ENCODE results near the gene CLDN7.

DNA sequence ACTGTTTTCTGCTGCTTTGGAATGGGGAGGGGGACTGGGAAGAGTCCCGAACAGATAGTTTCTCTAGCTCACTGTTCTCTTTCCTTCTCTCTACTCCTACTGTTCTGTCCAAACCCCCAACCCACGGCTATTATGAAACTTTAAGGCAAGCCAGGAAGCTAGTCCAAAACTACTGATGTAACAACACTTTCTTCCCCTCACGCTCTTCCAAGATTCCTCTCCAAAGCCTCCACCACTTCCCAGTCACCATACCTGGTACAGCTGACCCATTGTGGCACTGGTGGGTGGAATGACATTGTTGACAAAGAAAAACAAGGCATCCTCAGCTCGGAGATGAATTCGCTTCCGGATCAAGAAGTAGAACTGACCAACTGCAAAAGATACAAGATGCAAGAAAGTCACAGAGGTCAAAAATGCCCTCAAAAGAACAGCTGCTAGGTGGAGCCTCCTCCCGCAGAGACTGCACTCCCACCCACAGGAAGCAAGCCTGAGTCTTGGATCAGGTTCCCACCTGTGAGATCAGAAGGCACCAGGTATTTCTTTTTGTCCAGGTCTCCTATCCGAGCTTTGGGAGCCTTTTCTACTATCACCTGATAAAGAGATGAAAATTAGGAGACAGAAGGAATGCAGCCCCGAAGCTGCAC lies 21.1 kb downstream of the CLDN7 start:
- no peak for TF ChIP-seq POLR2A (IDR thresholded peaks at IDR 0.05; ENCODE audit: borderline replicate concordance, extremely low read depth, insufficient read depth, insufficient read length)
- TF ChIP-seq EZH2 (IDR thresholded peaks at IDR 0.05) = no peak
- TF ChIP-seq, protein P1, sequence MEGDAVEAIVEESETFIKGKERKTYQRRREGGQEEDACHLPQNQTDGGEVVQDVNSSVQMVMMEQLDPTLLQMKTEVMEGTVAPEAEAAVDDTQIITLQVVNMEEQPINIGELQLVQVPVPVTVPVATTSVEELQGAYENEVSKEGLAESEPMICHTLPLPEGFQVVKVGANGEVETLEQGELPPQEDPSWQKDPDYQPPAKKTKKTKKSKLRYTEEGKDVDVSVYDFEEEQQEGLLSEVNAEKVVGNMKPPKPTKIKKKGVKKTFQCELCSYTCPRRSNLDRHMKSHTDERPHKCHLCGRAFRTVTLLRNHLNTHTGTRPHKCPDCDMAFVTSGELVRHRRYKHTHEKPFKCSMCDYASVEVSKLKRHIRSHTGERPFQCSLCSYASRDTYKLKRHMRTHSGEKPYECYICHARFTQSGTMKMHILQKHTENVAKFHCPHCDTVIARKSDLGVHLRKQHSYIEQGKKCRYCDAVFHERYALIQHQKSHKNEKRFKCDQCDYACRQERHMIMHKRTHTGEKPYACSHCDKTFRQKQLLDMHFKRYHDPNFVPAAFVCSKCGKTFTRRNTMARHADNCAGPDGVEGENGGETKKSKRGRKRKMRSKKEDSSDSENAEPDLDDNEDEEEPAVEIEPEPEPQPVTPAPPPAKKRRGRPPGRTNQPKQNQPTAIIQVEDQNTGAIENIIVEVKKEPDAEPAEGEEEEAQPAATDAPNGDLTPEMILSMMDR (IDR thresholded peaks at IDR 0.05 in 2 of 3, conservative IDR thresholded peaks at IDR 0.05 in 1 of 3; ENCODE audit: borderline replicate concordance in 1 of 3, insufficient read depth in 1 of 3, low read depth in 2 of 3, low read length in 2 of 3) = no peak
- TF ChIP-seq, protein P2, sequence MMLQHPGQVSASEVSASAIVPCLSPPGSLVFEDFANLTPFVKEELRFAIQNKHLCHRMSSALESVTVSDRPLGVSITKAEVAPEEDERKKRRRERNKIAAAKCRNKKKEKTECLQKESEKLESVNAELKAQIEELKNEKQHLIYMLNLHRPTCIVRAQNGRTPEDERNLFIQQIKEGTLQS (IDR thresholded peaks at IDR 0.05) = no peak

Data from HCT116 (cell line).